Cerebellar cortex (tissue), 1 donor: Measurements from ENCODE around the gene TMEM26.

Experiments used
- DNase-seq: peaks from one replicate; pipeline ENCODE4 v3.0.0-alpha.2; 2015; ENCODE audit warnings: low spot score

Gene TMEM26

DNA sequence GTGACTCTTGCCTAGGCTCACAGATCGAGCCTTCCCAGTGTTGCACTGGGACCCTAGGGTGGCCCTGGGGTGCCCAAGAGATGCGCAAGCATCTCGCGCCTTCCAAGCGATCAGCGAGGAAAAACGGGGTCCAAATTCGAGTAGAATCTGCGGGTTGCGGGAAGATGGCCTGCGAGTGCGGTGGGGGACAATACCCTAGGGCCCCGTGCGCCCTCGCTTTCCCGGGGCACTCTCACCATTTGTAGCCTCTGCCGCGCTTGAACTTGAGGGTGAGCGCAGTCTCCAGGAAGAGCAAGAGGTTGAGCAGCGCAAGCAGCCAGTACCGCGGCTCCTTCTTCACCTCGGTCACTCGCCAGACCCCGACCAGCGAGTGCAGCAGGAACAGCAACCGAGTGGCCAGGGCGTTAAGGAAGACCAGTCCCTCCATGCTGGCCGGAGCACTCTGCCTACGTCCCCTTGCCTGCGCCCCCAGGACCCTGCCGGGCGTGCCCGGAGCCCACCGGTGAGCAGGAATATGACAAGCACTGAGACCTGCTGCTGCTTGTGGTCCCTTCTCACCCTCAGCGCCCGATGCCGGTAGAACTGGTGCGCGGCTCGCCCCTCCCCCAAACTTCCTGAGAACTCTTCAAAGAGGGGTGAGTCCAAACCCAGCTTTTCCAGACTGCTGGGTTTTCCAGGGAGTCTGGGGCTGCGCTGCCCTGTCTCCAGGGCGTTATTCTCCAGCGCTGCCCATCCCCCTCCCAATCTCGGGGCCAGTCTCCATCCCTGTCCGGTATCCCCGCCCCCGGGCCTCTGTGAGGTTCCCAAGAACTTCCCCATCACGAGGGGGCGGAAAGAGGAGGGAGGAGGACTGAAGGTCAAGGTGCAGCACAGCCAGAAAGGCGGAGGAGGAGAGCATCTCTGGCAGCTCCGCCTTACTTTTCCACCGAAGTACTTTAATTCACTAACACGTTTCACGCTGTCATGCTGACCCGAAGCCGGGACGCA is at the start of gene TMEM26:
Gene TMEM26 (minus strand): TSS at position 727 of the 987 bp plus-strand sequence. CDS start 300 bp downstream, at position 427.
- peak; percentile 39 for DNase-seq

DNA sequence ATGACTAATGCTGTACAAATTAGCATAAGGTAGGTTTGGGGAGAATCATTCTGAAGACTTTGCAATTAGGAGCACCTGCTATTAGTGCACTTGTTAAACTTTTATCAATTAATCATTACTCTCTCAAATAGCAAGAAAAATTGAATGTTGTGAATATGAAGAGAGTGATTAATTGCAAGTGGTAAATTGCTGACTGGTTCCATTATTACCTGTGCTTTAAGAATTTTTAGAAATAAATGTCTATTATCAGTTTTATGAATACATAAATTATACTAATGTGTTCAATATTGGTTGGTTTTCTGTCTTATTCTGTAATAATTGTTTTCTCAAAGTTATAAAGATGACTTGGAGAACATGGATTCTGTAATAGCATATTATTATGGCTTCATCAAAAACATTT is 47.3 kb upstream of the TMEM26 start:
- DNase-seq: no peak

DNA sequence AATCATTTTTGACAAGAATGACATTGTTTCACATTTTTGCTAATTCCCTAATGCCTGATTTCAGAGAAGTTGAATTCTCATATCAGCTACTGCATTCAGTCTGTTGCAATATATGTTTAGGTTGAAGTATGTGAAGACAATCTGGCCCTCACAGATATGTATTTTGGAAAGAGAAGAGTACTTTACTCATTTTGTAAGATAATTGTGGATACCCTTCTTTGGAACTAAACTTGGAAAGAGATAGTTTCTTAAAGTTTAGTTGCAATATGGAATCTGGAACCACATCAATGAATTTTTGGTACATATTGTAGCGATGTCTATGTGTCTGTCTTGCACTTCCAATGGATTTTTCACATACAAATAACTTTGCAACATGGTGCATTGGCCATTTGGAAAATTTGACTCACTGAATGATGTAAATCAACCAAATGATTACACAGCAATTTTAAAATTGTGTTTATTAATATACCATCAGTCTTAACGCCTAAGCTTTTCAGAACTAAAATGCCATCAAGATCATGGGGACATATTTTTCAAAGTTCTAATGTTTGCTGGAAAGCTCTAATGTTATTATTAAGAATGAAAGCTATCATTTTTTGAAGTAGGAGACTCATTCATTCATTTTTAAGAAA is 39.3 kb upstream of the TMEM26 start:
- no peak for DNase-seq

DNA sequence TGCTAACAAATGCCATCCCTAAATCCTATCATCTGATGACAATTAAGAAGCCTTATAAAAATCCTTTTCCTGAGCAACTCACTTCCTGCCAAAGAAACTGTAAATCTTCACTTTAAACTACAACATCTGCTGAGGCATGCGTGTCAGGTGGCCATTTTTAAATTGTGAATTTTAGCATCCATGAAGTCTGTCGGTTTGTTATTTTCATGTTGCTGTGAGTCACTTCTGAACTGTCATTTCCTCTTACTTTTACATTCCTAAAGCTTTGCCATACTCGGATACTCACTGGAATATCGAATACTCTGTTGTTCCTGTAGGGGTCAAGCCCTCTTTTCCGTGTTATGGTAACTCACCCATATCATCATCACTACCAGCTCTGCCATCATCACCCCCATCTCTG is 34.3 kb upstream of the TMEM26 start:
- DNase-seq: no peak

DNA sequence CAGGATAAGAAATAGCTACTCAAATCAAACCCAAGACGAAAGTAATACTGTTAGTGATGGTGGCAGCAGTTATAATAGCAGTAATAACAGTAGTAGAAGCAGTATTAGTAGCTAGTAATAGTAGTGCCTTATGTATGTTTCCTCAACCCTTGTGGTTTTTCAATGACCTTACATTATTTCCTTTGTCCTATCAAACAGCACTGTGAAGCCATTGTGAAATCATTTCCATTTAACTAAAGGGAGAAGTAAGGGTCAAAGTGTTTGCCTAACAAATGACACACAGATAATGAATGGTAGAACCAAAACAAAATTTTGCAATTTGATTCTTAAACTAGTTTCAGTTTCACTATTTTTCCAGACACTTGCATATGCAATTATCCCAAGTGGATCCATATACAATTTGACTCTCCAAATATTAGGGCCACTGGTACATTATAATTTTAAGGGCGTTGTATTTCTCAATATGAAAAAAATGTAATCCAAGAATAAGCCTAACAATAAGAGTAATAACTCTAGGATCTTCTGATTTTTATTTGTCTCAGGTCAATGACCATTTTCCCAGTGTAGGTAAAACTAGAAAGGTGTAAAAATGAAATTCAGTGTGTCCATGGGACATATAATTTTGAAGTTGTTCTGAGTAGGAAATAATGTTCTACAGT is 33.7 kb upstream of the TMEM26 start:
- DNase-seq: no peak

DNA sequence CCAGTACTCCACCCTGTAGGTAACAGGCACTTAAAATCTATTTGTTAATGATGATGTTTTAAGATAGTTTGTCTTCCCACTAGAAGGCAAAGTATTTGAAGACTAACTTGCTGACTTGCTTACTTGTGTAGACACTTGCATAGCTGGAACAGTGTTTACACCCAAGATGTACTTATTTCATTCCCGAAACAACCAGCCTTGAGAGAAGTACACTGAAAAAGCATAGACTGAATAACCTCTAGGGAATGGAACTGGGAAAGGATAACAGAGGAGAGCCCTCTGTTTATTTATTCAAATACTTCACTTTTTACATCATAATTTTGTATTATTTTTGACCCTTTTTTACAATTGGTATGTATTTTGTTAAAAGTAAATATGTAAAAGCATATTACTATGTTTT is 33.1 kb upstream of the TMEM26 start:
- no peak for DNase-seq

DNA sequence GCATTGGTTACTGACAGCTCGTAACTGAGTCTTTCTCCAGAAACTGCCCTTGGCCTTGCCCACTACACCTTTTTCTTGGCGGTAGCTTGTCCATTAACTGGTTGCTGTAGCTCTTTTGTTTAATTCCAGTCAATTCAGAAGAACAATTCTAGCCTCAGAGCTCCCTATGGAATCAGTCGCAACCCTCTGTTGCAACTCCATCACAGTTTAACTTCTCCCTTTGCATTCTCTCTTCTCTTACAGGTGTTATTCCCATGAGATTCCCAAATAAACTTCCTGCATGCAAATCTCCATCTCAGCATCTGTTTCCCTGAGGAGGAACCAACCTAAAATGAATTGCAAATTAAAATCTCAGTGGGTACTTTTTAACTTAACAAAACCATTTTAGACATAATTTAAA is 28.4 kb upstream of the TMEM26 start:
- DNase-seq: no peak

DNA sequence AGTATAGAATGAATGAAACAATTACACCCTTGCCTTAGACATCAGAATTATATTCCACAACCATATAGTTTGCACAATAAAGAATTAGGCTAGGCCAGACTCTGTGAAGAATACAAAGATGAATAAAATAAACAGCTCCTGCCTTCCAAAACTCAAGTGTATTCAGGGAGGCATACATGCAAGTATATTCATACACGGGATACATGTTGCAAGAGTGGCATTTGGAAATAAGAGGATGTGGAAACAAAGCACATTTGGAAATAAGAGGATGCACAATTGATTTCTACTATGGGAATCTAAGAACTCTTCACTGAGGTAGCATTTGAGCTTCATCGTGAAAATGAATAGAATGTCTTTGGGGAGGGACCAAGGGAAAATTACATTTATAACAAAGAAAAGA is 27.0 kb upstream of the TMEM26 start:
- no peak for DNase-seq

DNA sequence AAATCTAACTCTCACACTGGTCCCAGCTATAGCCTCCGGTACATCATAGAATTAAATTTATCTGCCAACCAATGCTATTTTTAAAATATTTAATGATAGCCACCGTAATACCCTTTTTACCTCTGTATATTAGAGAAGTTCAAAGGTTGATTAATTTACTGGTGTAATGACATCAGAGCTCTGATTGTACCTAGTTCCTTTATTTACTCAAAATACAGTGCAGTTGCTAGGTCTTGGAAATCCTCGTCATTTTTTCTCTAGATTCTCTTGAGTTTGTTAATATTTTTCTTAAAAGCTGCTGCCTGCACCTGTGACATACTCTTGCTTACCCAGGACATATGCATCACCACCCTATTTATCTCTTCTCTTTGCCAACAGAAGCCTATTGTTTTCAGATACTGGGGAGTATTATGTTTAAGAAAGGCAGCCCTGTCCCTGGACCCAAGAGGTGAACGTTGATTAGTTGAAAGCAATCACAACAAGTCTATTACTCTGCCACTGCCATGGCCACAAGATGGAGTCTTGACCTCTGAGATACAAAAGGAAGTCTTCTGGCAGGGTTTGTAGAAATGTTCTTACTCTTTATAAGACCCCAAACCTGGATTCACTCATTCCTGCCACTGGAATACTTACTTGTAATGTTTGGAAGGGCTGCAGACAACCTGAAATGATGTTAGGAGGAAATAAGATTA is 25.6 kb upstream of the TMEM26 start:
- peak; percentile 8 for DNase-seq

DNA sequence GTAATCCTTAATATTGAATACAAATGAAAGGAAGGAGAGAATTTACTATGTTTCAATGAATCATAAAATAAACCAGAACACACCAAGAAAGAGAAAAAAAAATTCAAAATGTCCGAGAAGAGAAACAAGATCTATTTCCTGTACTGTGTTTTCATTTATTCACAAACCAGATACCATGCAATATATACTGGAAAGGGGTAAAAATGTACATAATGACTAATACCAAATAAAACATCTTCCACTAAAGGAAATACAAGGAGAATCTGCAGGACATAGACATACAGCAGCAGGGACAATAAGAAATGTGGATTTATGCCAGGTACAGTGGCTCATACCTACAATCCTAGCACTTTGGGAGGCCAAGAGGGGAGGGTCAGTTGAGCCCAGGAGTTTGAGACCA is 24.3 kb upstream of the TMEM26 start:
- DNase-seq: no peak

DNA sequence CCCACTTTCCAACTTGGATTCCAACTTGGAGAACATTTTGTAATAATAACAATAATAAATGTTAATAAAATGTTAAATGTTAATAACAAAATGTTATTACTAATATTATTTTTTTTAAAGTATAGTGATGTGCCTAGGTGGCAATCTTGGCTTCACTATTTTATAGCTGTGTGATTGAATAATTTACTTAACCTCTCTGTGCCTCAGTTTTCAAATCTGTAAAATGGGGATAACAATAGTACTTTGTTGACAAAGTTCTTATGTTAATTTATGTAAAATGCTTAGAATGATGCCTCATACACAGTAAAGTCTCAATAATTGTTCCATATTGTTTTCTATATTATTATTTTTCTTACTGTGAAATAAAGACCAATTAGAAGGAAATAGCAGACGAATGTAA is 23.3 kb upstream of the TMEM26 start:
- DNase-seq: no peak

DNA sequence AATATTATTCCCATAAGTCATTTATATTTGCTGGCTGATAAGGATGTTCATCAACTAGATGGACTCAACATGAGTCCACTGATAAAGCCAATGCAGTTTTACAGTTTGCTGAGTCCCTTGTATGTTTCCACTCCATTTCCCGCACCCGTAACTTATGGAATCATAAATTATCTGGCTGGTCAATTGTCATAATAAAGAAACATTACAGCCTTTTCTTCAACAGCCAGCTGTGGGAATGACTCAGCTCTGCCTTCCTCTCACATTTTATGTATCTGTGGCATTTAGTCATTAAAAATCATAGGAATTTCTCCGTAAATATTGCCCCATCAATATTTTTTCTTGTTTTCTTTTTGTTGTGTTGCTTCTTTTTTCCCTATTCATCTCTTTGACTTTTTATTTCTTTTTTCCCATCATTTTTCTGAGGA is 22.3 kb upstream of the TMEM26 start:
- no peak for DNase-seq

DNA sequence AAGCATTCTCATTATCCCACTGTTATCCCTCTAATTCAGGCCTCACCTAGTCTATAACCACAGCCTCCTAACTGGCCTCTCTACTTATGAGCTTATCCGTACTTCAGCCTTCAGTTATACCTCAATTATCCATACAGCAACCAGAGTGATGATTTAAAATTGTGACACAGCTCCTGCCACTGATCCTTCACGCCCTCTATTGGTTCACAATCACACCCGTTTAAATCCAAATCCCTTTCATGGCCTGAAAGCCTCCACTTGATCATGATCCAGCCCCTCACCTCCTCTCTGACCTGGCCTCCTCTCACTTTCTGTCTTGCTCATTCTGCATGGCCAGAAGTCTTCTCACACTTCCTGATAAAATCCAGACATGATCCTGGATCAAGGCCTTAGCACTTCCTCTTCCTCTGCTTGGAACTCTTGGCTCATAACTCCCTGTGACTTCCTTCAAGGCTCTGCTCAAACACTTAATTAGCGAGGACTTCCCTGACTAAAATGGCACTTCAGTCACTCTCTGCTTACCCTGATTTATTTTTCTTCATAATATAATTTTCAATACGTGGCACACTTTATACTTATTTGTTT is 19.0 kb upstream of the TMEM26 start:
- DNase-seq: no peak

DNA sequence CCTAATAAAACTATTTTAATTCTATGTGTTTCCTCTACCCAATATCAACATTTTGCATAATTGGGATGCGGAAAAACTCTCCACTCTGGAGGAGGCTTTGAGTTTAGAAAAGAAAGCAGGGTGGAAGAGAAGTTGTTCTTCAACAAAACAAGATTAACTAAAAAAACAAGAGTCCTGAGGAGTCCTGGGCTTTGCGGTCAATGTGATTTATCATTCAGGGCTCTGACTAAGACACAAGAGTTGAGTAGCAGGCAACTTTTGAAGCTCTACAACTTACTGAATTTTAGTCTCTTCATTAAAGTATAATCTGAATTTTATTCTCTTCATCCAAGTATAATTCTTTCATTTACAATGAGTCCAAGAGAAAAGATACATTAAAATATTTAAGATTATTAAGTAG is 18.3 kb upstream of the TMEM26 start:
- no peak for DNase-seq

DNA sequence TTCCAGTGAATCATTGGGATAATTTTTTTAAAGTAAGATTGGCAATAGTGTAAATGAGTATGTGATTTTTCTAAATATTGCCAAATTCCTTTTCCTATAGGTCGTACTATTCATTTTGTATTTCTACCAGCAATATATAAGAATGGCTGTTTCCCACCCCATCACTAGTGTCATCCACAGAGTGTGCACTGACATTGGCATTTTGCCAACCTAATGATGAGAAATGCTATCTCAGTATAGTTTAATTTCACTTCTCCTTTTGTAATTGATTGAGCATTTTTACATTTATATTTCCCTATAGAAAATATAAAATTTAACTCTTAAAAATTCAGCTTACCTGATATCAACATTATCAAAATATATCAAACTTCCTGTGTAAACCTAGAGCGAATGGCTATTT is 17.6 kb upstream of the TMEM26 start:
- no peak for DNase-seq

DNA sequence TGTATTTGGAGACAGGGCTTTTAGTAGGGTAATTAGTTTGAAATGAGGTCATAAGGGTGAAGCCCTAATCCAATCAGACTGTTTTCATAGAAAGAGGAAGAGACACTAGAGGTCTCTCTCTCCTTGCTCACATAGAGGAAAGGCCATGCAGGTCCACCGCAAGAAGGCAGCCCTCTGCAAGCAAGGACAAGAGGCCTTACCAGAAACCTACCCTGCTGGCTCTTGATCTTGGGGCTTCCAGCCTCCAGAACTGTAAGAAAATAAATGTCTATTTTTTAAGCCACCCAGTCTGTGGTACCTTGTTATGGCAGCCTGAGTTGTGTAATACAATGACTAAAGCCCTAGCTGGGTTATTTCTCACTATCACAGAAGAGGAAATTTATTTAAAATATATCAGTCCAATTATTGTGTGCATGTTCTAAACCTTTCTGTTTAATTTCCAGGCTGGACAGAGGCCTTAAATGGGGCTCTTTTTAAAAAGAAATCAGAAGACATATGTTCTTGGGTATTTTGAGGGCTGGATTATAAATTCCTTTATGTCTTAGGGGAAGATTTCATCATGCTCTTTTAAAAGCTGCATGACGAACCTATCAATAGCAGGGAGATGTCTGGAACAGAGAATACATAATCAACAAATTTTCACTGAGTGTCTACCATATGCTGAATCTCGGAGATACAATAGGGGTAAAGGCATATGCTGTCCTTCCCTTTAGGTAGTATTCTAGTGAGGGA is 12.9 kb upstream of the TMEM26 start:
- no peak for DNase-seq

DNA sequence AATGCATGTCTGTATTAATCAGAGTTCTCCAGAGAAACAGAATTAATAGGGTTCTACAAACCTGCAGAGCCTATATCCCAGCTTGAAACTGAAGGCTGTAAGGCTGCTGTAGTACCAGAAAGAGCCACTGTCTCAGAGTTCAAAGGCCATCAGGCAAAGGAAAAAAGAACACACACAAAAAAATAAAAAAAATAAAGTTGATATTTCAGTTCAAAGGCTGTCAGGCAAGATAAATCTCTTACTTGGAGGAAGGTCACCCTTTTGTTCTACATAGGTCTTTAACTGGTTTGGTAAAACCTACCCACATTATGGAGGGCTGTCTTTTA is 12.0 kb upstream of the TMEM26 start:
- DNase-seq: no peak

DNA sequence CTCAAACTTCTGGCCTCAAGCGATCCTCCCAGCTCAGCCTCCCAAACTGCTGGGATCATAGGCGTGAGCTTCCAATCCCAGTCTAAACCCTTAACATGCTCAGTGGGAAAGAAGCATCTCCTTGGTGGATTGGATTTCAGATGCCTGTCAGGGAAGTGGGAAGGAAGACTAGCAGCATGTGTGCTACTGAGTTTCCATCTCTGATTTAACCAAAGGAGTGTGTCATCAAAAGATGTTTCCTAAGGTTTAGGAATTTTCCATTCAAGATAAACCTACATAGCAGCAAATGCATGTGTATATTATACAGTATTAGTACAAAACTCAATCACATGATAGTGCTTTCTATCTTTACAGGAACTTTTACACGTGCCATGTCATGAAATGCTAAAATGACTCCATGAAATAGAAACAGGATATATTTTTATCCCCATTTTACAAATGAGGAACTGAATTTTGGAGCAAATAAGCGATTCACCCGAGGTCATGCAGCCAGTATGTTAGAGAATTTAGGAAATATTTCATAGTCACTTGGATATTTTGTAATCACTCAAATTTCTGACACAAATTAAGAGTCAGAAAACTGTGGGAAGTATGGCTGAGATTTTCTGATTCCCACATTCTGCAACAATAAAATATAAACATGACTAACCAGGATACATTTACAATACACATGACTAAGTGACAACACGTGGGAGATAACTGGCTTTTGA is 11.4 kb upstream of the TMEM26 start:
- no peak for DNase-seq

DNA sequence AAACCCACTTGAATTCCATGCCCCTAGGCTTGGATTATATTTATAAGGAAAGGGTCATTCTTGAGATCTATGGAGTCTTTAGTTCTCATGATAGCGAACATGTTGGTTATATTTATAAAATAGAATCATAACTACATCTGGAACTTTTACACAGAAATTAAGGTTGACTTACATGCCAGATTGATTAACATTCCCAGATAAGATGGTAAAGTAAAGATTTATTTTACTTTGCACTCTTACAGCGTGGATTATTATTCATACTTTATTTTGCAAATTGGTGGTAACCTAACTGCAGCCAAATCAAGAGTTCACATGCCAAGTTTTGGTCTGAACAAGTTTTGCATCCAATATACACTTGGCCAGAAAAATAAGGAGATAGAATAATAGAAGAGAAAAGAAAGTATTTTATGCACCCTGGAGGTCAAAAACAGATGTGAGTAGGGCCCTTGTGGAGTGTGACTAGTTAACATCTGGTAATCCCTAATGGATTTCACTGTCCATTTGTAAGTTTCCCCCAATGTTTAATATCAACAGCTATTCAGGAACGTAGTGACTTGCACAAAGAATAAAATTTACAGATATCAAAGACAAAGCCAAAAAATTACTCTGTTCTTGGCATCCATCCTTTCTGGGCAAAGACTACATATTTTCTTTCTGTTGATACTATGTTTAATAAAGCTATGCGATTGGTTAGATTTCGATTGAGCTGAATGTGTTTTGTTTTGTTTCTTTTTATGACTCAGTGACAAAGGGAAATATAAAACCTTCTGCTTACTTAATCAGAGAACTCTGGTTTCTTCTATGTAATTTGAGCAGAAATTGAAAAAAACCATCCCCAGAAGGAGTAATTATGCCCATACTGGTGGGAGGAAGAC is 10.1 kb upstream of the TMEM26 start:
- no peak for DNase-seq

DNA sequence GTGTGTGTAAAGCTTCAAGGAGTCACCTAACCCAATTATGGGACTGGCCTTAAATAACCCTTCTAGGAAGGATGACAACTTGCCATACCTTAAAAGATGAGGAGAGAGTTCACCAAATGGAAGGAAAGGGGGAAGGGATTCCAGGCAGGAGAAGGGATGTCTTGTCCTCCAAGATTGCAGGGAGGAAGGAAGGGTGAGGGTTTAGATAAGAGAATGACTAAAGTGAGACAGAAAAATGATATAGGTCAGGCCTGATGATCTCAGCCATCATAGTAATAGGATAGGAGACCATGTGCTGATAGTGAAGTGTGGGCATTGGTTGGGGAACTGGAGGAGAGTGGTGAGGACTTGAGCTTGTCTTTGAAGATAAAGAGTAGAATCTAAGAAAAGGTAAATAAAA is 7.7 kb upstream of the TMEM26 start:
- DNase-seq: no peak
